IMR-90 (cell line): ENCODE data around the gene ZNF565. TPM values are rescaled to one million over a fixed set of nuclear protein-coding genes. Genes with fewer than 3 reads are reported as not detected.
A peak's percentile ranks its signal among the peaks of the same experiment; 100 is the strongest.

Source experiments
- ATAC-seq: fragments of 200-7000 bp; cut with Tn5 transposase; 2 replicates; pipeline ENCODE4 v1.9.1; 2020; ENCODE audit warnings: low read depth, mild to moderate bottlenecking, moderate library complexity
- BruUV-seq: library from RNA; stranded (reverse); fragments of 400-500 nt; replicated peaks from 2 replicates; lab custom pipeline; 2021; lab: Mats Ljungman, UMichigan
- CTCF ChIA-PET: fragments of 300-600 bp; formaldehyde crosslinking; extraction: SDS; loops from one replicate; lab custom pipeline; 2021; ENCODE audit warnings: antibody characterized with exemption; lab: Yijun Ruan, JAX
- POLR2A ChIA-PET: fragments of 300-600 bp; sonication (Branson Sonifier 250); formaldehyde crosslinking; loops from one replicate; lab custom pipeline; 2022; ENCODE audit warnings: antibody characterized with exemption; ENCODE audit not compliant: unreplicated experiment; lab: Charles Lee
- DNase-seq: peaks from one replicate; pipeline ENCODE4 v3.0.0; 2013
- H2AFZ ChIP-seq: replicated peaks from 2 replicates; pipeline ENCODE3; 2013; ENCODE audit warnings: low read length, mild to moderate bottlenecking; ENCODE audit not compliant: poor library complexity
- H2AK5ac ChIP-seq: 2 replicates; pipeline ENCODE4 v1.6.1; 2013; ENCODE audit warnings: low read depth, low read length, inconsistent platforms
- H2AK9ac ChIP-seq: replicated peaks from 2 replicates; pipeline ENCODE3; 2013; ENCODE audit warnings: mild to moderate bottlenecking, low read depth, low read length, moderate library complexity; ENCODE audit not compliant: poor library complexity
- H2BK120ac ChIP-seq: 2 replicates; pipeline ENCODE4 v1.6.1; 2013; ENCODE audit warnings: low read depth, low read length, inconsistent platforms
- H2BK15ac ChIP-seq: 3 replicates; pipeline ENCODE4 v1.6.1; 2013; ENCODE audit warnings: low read depth, low read length, inconsistent platforms
- H2BK20ac ChIP-seq: 2 replicates; pipeline ENCODE4 v1.6.1; 2013; ENCODE audit warnings: low read depth, mild to moderate bottlenecking, inconsistent platforms, low read length, moderate library complexity
- H2BK5ac ChIP-seq: 2 replicates; pipeline ENCODE4 v1.6.1; 2013; ENCODE audit warnings: mild to moderate bottlenecking, low read depth, low read length, inconsistent platforms; ENCODE audit not compliant: poor library complexity, severe bottlenecking
- H3K14ac ChIP-seq: replicated peaks from 2 replicates; pipeline ENCODE4 v1.6.1; 2013; ENCODE audit warnings: low read depth, low read length, inconsistent platforms
- H3K18ac ChIP-seq: 2 replicates; pipeline ENCODE4 v1.6.1; 2013; ENCODE audit warnings: low read depth, low read length, control low read depth
- H3K23ac ChIP-seq: 2 replicates; pipeline ENCODE4 v1.6.1; 2013; ENCODE audit warnings: low read depth, low read length, inconsistent platforms
- H3K27ac ChIP-seq: 2 replicates; pipeline ENCODE4 v1.5.1; 2013; ENCODE audit warnings: mild to moderate bottlenecking, control low read depth, low read length; ENCODE audit not compliant: insufficient read depth
- H3K27me3 ChIP-seq: 2 replicates; pipeline ENCODE4 v1.6.1; 2013; ENCODE audit warnings: low read length; ENCODE audit not compliant: control insufficient read depth, insufficient read depth
- H3K36me3 ChIP-seq: 2 replicates; pipeline ENCODE4 v1.6.1; 2013; ENCODE audit warnings: low read length, mixed read lengths; ENCODE audit not compliant: control insufficient read depth, insufficient read depth
- H3K4ac ChIP-seq: 2 replicates; pipeline ENCODE4 v1.6.1; 2013; ENCODE audit warnings: low read depth, low read length, inconsistent platforms
- H3K4me1 ChIP-seq: 2 replicates; pipeline ENCODE4 v1.6.1; 2013; ENCODE audit warnings: low read length, mixed read lengths; ENCODE audit not compliant: control insufficient read depth, insufficient read depth
- H3K4me2 ChIP-seq: 2 replicates; pipeline ENCODE4 v1.6.1; 2013; ENCODE audit warnings: low read depth, mild to moderate bottlenecking, control low read depth, low read length, moderate library complexity
- H3K4me3 ChIP-seq: 2 replicates; pipeline ENCODE4 v1.5.1; 2013; ENCODE audit warnings: low read depth, mild to moderate bottlenecking, control low read depth, low read length, moderate library complexity; ENCODE audit not compliant: insufficient read depth
- H3K56ac ChIP-seq: 2 replicates; pipeline ENCODE4 v1.6.1; 2013; ENCODE audit warnings: low read length, inconsistent platforms; ENCODE audit not compliant: insufficient read depth; ENCODE audit errors: extremely low read depth
- H3K79me1 ChIP-seq, 2 experiments: 2 replicates each; pipeline ENCODE4 v1.6.1; 2013; ENCODE audit warnings: low read length in 2 of 2, inconsistent platforms in 1 of 2, low read depth in 1 of 2
- H3K9ac ChIP-seq: 2 replicates; pipeline ENCODE4 v1.6.1; 2013; ENCODE audit warnings: low read depth, low read length, control low read depth
- H3K9me1 ChIP-seq: 2 replicates; pipeline ENCODE4 v1.6.1; 2013; ENCODE audit warnings: low read length, inconsistent platforms; ENCODE audit not compliant: insufficient read depth
- H3K9me3 ChIP-seq: 2 replicates; pipeline ENCODE4 v1.6.1; 2013; ENCODE audit warnings: low read length; ENCODE audit not compliant: control insufficient read depth, insufficient read depth
- H4K20me1 ChIP-seq: 2 replicates; pipeline ENCODE4 v1.6.1; 2013; ENCODE audit warnings: low read length, inconsistent platforms; ENCODE audit not compliant: insufficient read depth
- H4K5ac ChIP-seq: 2 replicates; pipeline ENCODE4 v1.6.1; 2013; ENCODE audit warnings: mild to moderate bottlenecking, low read depth, low read length, control low read depth
- H4K8ac ChIP-seq, 2 experiments: 2 replicates each; pipeline ENCODE4 v1.6.1; 2013; ENCODE audit warnings: low read depth in 2 of 2, low read length in 2 of 2, control low read depth in 1 of 2, inconsistent platforms in 1 of 2
- H4K91ac ChIP-seq: 2 replicates; pipeline ENCODE4 v1.6.1; 2013; ENCODE audit warnings: low read depth, low read length, inconsistent platforms; ENCODE audit not compliant: insufficient read depth
- BHLHE40 ChIP-seq: fragments of 150-350 bp; IDR thresholded peaks from 2 replicates; pipeline ENCODE4 v1.6.1; 2016; ENCODE audit warnings: mild to moderate bottlenecking, low read depth, low read length
- CHD1 ChIP-seq: IDR thresholded peaks from 2 replicates; pipeline ENCODE4 v1.6.1; 2012; ENCODE audit warnings: low read depth, low read length, improper control_type of control experiment
- FOS ChIP-seq: fragments of 150-350 bp; IDR thresholded peaks from 2 replicates; pipeline ENCODE4 v1.6.1; 2016; ENCODE audit warnings: low read depth, low read length
- MAFK ChIP-seq: IDR thresholded peaks from 2 replicates; pipeline ENCODE4 v1.6.1; 2012; ENCODE audit warnings: low read depth, low read length, improper control_type of control experiment
- MXI1 ChIP-seq: IDR thresholded peaks from 2 replicates; pipeline ENCODE4 v1.6.1; 2012; ENCODE audit warnings: low read depth, mild to moderate bottlenecking, low read length, moderate library complexity, borderline replicate concordance
- NFE2L2 ChIP-seq: fragments of 150-350 bp; IDR thresholded peaks from 2 replicates; pipeline ENCODE4 v1.6.1; 2016; ENCODE audit warnings: low read depth, mild to moderate bottlenecking, low read length
- POLR2A ChIP-seq: IDR thresholded peaks from 2 replicates; pipeline ENCODE4 v1.6.1; 2012; ENCODE audit warnings: mild to moderate bottlenecking, low read depth, low read length
- RAD21 ChIP-seq: IDR thresholded peaks from 2 replicates; pipeline ENCODE4 v1.6.1; 2012; ENCODE audit warnings: low read length, improper control_type of control experiment
- RCOR1 ChIP-seq: IDR thresholded peaks from 2 replicates; pipeline ENCODE4 v1.6.1; 2012; ENCODE audit warnings: mild to moderate bottlenecking, low read length, improper control_type of control experiment; ENCODE audit not compliant: insufficient replicate concordance
- RFX5 ChIP-seq: IDR thresholded peaks from 2 replicates; pipeline ENCODE4 v1.8.0; 2012; ENCODE audit warnings: low read depth, mild to moderate bottlenecking, low read length, moderate library complexity
- SMC3 ChIP-seq: fragments of 150-350 bp; IDR thresholded peaks from 2 replicates; pipeline ENCODE4 v1.6.1; 2016; ENCODE audit warnings: low read depth, mild to moderate bottlenecking, antibody characterized with exemption, low read length, moderate library complexity
- WGBS, 2 experiments: methylation state at CpG; one replicate each; pipeline versions ENCODE4 v1.1.5 to v1.1.7; 2013; ENCODE audit warnings: missing lambda C conversion rate in 2 of 2; ENCODE audit not compliant: insufficient read length in 1 of 2; ENCODE audit errors: extremely low coverage in 2 of 2; 5-methylcytosine and 5-hydroxymethylcytosine counted together
- dilution Hi-C: fragments of 300-500 bp; cut with HindIII; formaldehyde crosslinking; loops from one replicate; pipeline ENCODE4 v1.14.3; 2018; ENCODE audit warnings: low sequenced_read_pairs; ENCODE audit not compliant: unreplicated experiment
- in situ Hi-C: fragments of 300-500 bp; cut with MboI; formaldehyde crosslinking; loops from 3 replicates; pipeline ENCODE4 v1.14.3; 2019; ENCODE audit warnings: low sequenced_read_pairs, inconsistent platforms, mixed read lengths
- intact Hi-C: fragments of 100-400 bp; cut with micrococcal nuclease; formaldehyde crosslinking; loops from 2 replicates; pipeline ENCODE4 v1.10.0; 2022
- polyA plus RNA-seq, 3 experiments: library from polyadenylated mRNA; depleted of rRNA; stranded (reverse); fragments of >200 nt; gene quantifications; 2 replicates each; pipeline ENCODE4 v1.2.3, GENCODE V29; 2012; ENCODE audit warnings: low replicate concordance in 1 of 3
- total RNA-seq: library from RNA; depleted of rRNA; stranded (reverse); fragments of >200 nt; gene quantifications from 2 replicates; pipeline ENCODE4 v1.2.3, GENCODE V29; 2012
- TF ChIP-seq, protein P1 (sequence below): fragments of 150-350 bp; IDR thresholded peaks from 2 replicates; pipeline ENCODE4 v1.6.1; 2017; ENCODE audit warnings: mild to moderate bottlenecking, antibody characterized with exemption, low read length, low read depth
- TF ChIP-seq, protein P2 (sequence below): conservative IDR thresholded peaks from 2 replicates; pipeline ENCODE4 v1.5.1; 2012; ENCODE audit warnings: mild to moderate bottlenecking, low read depth, low read length, improper control_type of control experiment

Gene ZNF565
- total and polyA plus RNA-seq, 2 of the 4 experiments (the other 2 are of a cell fraction): 2.3 to 7.5 TPM

DNA sequence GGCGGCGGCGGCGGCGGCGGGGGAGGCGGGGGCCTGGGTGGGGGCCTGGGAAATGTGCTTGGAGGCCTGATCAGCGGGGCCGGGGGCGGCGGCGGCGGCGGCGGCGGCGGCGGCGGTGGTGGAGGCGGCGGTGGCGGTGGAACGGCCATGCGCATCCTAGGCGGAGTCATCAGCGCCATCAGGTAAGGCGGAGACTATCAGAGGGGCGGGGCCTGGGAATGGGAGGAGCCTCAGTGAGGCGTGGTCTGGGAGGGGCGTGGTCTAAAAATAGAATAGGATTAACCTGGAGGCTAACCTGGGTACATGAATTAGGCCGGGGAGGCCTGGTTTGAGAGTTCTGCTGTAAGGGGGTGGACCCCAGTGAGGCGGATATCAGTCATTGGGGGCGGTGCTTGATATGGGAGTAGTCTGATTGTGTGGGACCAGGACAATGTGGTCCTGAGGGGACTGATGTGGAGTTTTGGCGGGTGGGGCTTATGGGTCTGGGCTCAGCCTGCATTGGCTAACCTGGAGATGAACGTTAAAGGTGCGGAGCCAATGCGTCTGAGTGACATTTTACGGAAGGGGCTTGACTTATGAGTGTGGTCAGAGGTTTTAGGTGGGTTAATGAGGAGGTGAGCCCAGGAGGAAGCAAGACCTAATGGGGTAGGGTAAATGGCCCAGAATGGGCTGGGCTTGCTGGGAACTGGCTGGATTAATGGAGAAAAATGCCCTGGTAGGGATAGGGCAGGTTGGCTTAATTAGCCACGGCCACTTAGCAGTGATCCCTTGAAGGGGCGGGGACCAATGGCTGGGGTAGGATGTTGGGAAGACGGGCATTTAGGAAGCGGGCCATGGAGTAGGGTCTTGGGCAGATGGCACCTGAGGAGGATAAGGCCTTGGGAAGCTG lies 73.2 kb downstream of the ZNF565 start:
- ATAC-seq (peak; percentile 82), DNase-seq (peak; percentile 76)
- ChIA-PET POLR2A (no interaction called here), CTCF (interaction anchor here (1.4 kb wide), 1 partner anchor 12 kb away, joined by 3 read pairs; no protein-coding TSS in a partner anchor)
- no TSS peak for BruUV-seq
- Histone ChIP-seq H4K20me1 (peaks cover 35% of the 10 kb centered on the region), H3K14ac (0 out of 2 replicates have a peak overlapping the region, but pooled peaks have one; percentile 19), H3K9me3 (no peaks in the 10 kb centered on the region), H3K4me3 (peak overlapping the region; percentile 96), H2BK20ac (no peak overlapping the region), H2AFZ (peak overlapping the region; percentile 40), H3K4me1 (peaks cover 10% of the 10 kb centered on the region), H3K9ac (0 out of 2 replicates have a peak overlapping the region, but pooled peaks have one; percentile 99), H2BK15ac (no peak overlapping the region), H3K27ac (no peak overlapping the region; the same call in 1 of the 2 replicates), H4K8ac (peak overlapping the region in 1 of 2 experiments; percentile 93; a peak in 2 of 4 replicates), H4K5ac (no peak overlapping the region), H2AK5ac (peak overlapping the region; percentile 70), H3K79me1 (peaks cover 40 to 54% of the 10 kb centered on the region in 2 experiments), H3K18ac (no peak overlapping the region), H3K23ac (no peak overlapping the region), H3K4ac (peak overlapping the region; percentile 99; the same call in 1 of the 2 replicates), H2AK9ac (peak overlapping the region; percentile 91), H2BK5ac (peak overlapping the region; percentile 92), H3K27me3 (no peaks in the 10 kb centered on the region), H3K36me3 (peaks cover 33% of the 10 kb centered on the region), H4K91ac (no peak overlapping the region), H3K56ac (no peak overlapping the region), H3K9me1 (peaks cover 13% of the 10 kb centered on the region), H2BK120ac (no peak overlapping the region), H3K4me2 (peak overlapping the region; percentile 71)
- 55% methylated on average over 10 of the region's 42 CpGs; no CpG with 5 or more reads in 1 of the 2 experiments for WGBS, 2 experiments
- dilution Hi-C loops (no loop called here), intact Hi-C loops (loop anchor here (2.0 kb wide), 1 partner anchor 26 kb away; the partner anchor contains the start of genes POLR2I and TBCB), in situ Hi-C loops (no loop called here)
- no peak for TF ChIP-seq SMC3
- TF ChIP-seq CHD1: no peak
- no peak for TF ChIP-seq RCOR1
- TF ChIP-seq MXI1: no peak; the same call in 1 of the 2 replicates
- TF ChIP-seq, protein P1, sequence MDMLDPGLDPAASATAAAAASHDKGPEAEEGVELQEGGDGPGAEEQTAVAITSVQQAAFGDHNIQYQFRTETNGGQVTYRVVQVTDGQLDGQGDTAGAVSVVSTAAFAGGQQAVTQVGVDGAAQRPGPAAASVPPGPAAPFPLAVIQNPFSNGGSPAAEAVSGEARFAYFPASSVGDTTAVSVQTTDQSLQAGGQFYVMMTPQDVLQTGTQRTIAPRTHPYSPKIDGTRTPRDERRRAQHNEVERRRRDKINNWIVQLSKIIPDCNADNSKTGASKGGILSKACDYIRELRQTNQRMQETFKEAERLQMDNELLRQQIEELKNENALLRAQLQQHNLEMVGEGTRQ: no peak
- TF ChIP-seq RFX5: no peak
- TF ChIP-seq BHLHE40: no peak
- no peak for TF ChIP-seq FOS
- no peak for TF ChIP-seq POLR2A
- no peak for TF ChIP-seq RAD21
- TF ChIP-seq MAFK: no peak
- TF ChIP-seq, protein P2, sequence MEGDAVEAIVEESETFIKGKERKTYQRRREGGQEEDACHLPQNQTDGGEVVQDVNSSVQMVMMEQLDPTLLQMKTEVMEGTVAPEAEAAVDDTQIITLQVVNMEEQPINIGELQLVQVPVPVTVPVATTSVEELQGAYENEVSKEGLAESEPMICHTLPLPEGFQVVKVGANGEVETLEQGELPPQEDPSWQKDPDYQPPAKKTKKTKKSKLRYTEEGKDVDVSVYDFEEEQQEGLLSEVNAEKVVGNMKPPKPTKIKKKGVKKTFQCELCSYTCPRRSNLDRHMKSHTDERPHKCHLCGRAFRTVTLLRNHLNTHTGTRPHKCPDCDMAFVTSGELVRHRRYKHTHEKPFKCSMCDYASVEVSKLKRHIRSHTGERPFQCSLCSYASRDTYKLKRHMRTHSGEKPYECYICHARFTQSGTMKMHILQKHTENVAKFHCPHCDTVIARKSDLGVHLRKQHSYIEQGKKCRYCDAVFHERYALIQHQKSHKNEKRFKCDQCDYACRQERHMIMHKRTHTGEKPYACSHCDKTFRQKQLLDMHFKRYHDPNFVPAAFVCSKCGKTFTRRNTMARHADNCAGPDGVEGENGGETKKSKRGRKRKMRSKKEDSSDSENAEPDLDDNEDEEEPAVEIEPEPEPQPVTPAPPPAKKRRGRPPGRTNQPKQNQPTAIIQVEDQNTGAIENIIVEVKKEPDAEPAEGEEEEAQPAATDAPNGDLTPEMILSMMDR: no peak
- TF ChIP-seq NFE2L2: no peak
